SK-N-SH treated with all-trans-retinoic acid at 6 μM for 48 hours (cell line): ENCODE measurements around the gene MYRF.

Experiments used
- ARNTL ChIP-seq: fragments of 450-650 bp; formaldehyde crosslinking; IDR thresholded peaks from 2 replicates; pipeline ENCODE4 v1.5.0; 2020; ENCODE audit warnings: low read depth, mild to moderate bottlenecking, moderate library complexity, borderline replicate concordance
- ESRRG ChIP-seq: fragments of 250-450 bp; sonication (Bioruptor Pico); IDR thresholded peaks from 2 replicates; pipeline ENCODE4 v1.6.1; 2021; ENCODE audit warnings: mild to moderate bottlenecking
- ISL1 ChIP-seq: fragments of 250-450 bp; sonication (Bioruptor Pico); IDR thresholded peaks from 2 replicates; pipeline ENCODE4 v2.1.2; 2022; ENCODE audit warnings: mild to moderate bottlenecking, moderate library complexity
- OSR1 ChIP-seq: fragments of 250-450 bp; sonication (Bioruptor Pico); IDR thresholded peaks from 2 replicates; pipeline ENCODE4 v1.8.0; 2022; ENCODE audit warnings: moderate library complexity, mild to moderate bottlenecking, inconsistent platforms
- ZFP30 ChIP-seq: fragments of 450-650 bp; formaldehyde crosslinking; IDR thresholded peaks from 2 replicates; pipeline ENCODE4 v1.5.0; 2022; ENCODE audit warnings: mild to moderate bottlenecking, moderate library complexity
- TF ChIP-seq, protein P1 (sequence below): fragments of 250-450 bp; sonication (Bioruptor Pico); IDR thresholded peaks from 2 replicates; pipeline ENCODE4 v1.8.0; 2020; ENCODE audit warnings: mild to moderate bottlenecking, moderate library complexity, borderline replicate concordance

DNA sequence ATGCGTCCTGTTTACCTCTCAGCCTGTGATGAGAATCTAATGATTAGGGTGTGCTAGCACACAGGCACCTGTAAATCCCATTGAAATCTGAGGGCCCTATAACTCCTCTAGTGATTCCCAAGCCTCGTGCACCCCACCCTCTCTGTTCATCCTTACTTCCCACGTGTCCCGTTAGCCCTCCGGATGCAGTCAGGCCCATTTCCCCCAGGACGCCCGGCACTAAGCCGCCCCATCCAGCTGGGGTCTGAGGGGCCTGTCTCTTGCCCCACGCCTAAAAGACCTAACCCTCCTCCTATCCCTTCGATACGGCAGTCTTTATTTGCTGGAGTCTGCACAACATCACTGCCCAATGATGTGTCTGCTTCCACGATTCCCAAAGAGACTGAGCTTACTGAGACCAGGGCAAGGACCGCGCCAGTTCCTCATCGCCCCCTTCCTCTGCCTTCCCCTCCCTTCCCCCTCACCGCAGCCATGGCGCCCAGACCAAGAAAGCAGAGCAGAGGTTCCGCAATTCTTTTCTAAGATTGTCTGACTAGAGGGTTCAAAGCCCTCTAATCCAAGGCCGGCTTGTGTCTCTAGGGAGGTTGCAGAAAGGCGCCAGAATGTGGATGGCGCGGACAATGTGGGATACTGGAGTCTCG is 74.6 kb downstream of the MYRF start:
- TF ChIP-seq, protein P1, sequence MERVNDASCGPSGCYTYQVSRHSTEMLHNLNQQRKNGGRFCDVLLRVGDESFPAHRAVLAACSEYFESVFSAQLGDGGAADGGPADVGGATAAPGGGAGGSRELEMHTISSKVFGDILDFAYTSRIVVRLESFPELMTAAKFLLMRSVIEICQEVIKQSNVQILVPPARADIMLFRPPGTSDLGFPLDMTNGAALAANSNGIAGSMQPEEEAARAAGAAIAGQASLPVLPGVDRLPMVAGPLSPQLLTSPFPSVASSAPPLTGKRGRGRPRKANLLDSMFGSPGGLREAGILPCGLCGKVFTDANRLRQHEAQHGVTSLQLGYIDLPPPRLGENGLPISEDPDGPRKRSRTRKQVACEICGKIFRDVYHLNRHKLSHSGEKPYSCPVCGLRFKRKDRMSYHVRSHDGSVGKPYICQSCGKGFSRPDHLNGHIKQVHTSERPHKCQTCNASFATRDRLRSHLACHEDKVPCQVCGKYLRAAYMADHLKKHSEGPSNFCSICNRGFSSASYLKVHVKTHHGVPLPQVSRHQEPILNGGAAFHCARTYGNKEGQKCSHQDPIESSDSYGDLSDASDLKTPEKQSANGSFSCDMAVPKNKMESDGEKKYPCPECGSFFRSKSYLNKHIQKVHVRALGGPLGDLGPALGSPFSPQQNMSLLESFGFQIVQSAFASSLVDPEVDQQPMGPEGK (CRISPR knock-in tag), result no peak
- TF ChIP-seq ESRRG (CRISPR knock-in tag), result no peak
- TF ChIP-seq ISL1 (CRISPR knock-in tag), result no peak
- TF ChIP-seq OSR1 (CRISPR knock-in tag), result no peak
- TF ChIP-seq ZFP30, result no peak
- TF ChIP-seq ARNTL (CRISPR knock-in tag), result no peak
